GM06990 (cell line): Measurements from ENCODE around the gene LENG1.

Experiments used
- DNase-seq: peaks from one replicate; pipeline ENCODE4 v3.0.0-alpha.2; 2011; ENCODE audit not compliant: insufficient read length; ENCODE audit errors: extremely low read depth
- H3K27me3 ChIP-seq: replicated peaks from 2 replicates; pipeline ENCODE4 v1.6.0; 2011; ENCODE audit warnings: low read length; ENCODE audit not compliant: control insufficient read depth, insufficient read depth
- H3K36me3 ChIP-seq: 2 replicates; pipeline ENCODE4 v1.5.1; 2011; ENCODE audit warnings: low read length; ENCODE audit not compliant: control insufficient read depth, insufficient read depth
- H3K4me3 ChIP-seq: replicated peaks from 2 replicates; pipeline ENCODE4 v1.5.1; 2011; ENCODE audit warnings: low read depth, mild to moderate bottlenecking, control low read depth, low read length
- TF ChIP-seq, protein P1 (sequence below): IDR thresholded peaks from 2 replicates; pipeline ENCODE4 v1.5.1; 2011; ENCODE audit warnings: low read length, control low read depth, mild to moderate bottlenecking, inconsistent platforms; ENCODE audit not compliant: insufficient read depth, poor library complexity, severe bottlenecking

LENG1 gene

DNA sequence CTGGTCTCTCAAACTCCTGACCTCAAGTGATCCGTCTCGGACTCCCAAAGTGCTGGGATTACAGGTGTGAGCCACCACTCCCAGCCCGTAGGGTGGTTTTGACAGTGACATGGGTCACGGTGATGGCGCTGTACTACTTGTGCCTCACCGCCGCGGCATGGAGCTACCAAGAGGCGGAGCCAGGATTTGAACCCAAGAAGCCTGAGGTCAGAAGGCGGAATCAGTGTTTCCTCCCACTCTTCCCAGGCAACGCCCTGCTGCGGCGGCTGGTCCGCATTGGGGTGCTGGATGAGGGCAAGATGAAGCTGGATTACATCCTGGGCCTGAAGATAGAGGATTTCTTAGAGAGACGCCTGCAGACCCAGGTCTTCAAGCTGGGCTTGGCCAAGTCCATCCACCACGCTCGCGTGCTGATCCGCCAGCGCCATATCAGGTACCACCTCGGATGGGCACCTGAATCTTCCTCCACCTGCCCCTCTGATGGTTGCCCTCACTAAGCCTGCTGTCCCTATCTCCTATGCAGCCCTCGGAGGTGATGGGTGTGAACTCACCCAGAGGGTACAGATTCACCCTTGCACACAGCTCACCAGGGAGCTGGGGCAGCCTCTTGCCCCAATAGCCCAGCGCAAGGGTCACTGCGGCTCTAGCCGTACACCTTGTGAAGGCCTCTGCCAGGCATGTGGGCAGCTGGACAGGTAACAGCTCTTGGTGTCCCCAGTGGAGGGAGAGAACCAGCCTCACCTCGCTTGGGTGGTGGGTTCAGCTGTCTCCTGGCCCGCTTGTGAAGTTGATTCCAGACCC lies 46.7 kb upstream of the LENG1 start:
- Histone ChIP-seq H3K4me3 (no peak overlapping the region), H3K27me3 (no peaks in the 10 kb centered on the region), H3K36me3 (peaks cover 36% of the 10 kb centered on the region)
- no peak for DNase-seq
- TF ChIP-seq, protein P1, sequence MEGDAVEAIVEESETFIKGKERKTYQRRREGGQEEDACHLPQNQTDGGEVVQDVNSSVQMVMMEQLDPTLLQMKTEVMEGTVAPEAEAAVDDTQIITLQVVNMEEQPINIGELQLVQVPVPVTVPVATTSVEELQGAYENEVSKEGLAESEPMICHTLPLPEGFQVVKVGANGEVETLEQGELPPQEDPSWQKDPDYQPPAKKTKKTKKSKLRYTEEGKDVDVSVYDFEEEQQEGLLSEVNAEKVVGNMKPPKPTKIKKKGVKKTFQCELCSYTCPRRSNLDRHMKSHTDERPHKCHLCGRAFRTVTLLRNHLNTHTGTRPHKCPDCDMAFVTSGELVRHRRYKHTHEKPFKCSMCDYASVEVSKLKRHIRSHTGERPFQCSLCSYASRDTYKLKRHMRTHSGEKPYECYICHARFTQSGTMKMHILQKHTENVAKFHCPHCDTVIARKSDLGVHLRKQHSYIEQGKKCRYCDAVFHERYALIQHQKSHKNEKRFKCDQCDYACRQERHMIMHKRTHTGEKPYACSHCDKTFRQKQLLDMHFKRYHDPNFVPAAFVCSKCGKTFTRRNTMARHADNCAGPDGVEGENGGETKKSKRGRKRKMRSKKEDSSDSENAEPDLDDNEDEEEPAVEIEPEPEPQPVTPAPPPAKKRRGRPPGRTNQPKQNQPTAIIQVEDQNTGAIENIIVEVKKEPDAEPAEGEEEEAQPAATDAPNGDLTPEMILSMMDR = no peak

DNA sequence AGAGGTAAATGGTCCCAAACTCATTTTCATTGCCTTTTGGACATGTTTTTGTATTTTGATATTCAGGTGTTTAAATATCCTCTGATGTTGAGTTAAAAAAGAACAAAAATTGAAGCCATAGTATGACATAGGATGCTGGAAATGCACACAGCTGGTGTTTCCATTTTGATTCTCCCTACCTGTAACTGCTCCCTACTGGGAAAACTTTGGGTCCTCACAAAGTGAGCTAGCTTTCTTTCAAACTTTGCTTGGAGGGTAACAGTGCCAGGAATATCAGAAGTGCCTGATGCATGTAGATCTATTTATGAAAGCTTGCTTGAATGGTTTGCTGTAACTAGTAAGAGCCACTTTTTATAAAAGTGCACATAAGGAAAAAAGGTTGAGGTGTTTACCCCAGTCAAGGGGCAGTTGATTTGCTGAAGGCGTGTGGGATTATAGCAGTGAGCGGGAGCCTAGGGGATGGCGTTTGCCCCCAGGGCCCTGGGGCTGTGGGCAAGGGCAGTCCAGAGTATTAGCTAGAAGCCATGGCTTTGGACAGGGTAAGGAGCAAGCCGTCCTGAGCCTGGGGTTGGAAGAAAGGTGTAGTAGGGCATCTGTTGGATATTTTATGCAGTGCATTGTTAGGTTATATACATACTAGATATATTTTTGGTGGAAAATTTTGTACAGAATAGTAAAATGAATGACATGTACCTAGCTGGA lies 45.4 kb upstream of the LENG1 start:
- peak overlapping the region; percentile 51 for H3K4me3 ChIP-seq
- H3K36me3 ChIP-seq = peaks cover 36% of the 10 kb centered on the region
- no peaks in the 10 kb centered on the region for H3K27me3 ChIP-seq
- TF ChIP-seq, protein P1 = no peak
- DNase-seq = no peak

DNA sequence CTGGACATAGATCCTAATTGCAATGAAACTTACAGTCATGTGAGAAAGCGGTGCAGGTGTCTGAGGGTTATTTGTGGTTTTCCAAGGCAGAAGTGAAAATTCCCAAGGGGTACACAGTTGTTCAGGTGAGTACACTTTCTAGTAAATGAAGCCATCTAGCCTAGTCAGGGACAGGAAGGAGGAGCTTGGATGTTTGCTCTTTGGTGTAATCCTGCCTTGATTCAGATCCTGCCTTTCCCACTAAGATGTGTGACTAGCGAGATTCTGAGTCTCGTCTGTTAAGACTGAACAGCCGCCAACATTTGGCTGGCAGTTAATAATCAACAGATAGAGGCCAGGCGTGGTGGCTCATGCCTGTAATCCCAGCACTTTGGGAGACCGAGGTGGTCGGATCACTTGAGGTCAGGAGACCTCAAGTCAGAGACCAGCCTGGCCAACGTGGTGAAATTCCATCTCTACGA lies 43.7 kb upstream of the LENG1 start:
- no peaks in the 10 kb centered on the region for H3K27me3 ChIP-seq
- TF ChIP-seq, protein P1 = no peak
- peak overlapping the region; percentile 87 for H3K4me3 ChIP-seq
- H3K36me3 ChIP-seq = peaks cover 30% of the 10 kb centered on the region
- no peak for DNase-seq

DNA sequence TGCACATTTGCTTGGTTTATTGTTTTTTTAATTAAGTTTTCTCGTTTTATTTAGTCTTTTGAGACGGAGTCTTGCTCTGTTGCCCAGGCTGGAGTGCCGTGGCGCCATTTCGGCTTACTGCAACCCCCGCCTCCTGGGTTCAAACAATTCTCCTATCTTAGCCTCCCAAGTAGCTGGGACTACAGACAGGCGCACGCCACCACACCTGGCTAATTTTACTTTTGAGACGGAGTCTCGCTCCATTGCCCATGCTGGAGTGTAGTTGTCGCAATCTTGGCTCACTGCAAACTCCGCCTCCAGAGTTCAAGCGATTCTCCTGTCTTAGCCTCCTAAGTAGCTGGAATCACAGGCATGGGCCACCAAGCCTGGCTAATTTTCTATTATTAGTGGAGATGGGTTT lies 42.5 kb upstream of the LENG1 start:
- TF ChIP-seq, protein P1 = no peak
- DNase-seq = no peak
- Histone ChIP-seq H3K4me3 (peak overlapping the region; percentile 87), H3K27me3 (no peaks in the 10 kb centered on the region), H3K36me3 (peaks cover 27% of the 10 kb centered on the region)

DNA sequence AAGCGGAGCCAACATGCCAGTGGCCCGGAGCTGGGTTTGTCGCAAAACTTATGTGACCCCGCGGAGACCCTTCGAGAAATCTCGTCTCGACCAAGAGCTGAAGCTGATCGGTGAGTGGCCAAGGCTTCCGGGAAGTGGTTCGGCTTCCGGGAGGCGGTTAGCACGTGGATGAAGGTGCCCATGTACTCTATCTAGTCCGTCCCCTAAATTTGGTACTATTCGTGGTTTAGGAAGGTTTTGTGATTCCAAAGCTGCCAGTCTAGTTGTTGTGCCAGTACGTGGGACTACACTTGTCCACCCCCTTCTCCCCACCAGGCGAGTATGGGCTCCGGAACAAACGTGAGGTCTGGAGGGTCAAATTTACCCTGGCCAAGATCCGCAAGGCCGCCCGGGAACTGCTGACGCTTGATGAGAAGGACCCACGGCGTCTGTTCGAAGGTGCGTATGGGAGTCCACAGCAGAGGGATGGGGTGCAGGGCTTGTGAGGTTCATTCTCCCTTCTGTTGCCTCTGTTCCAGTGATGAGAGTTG lies 41.7 kb upstream of the LENG1 start:
- no peak for DNase-seq
- TF ChIP-seq, protein P1 = no peak
- Histone ChIP-seq H3K36me3 (peaks cover 20% of the 10 kb centered on the region), H3K27me3 (no peaks in the 10 kb centered on the region), H3K4me3 (peak overlapping the region; percentile 87)
